ENCODE data around the gene DOCK9.

- TF ChIP-seq CTCF (IDR thresholded peaks at IDR 0.05) (no peak), POLR2AphosphoS5 (IDR thresholded peaks at IDR 0.05) (no peak), POLR2A (IDR thresholded peaks at IDR 0.05) (no peak)
Observed at GRCh38 chr13:98951266-98951665, 26.6 kb downstream of the DOCK9 start.

Data from prostate gland (tissue), 2 donors.